ENCODE data around the gene CENPX.

Gene CENPX

DNA sequence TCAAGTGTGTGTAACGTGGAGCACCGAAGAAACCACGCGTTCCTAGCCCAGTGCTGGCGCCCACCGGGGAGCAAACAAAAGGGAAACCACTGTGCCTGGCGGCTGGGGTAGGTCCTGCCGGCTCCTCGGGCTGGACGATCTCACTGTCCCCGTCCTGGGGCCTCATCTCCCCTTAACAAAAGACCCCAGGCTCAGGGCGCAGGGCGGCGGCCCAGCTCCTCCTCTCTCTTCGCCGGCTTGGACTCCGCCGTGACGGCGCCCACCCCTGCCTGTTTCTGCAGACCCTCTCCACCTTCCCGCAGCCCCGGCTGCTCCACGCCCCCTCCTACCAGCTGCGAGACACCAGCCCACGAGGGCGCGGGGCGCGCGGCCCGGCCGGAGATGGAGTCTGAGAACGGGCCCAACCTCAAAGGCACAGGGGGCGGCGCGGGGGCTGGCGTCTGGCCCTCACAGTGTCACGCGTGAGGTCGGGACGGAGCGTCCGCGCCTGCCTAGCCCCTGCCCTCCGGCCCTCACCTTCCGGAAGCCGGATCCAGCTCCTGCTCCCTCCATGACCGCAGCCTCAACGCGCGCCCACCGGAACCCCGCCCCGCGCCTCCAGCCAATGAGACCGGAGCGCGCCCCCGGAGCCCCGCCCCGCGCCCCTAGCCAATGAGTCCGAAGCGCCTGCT, at the start of gene CENPX:
TSS of gene CENPX (minus strand) at position 569 of the 671 bp plus-strand sequence. CDS start at position 552, 17 bp downstream.
- DNase-seq (ENCODE audit: low spot score), result no peak

- DNase-seq (ENCODE audit: low spot score), result no peak
Measured at GRCh38 chr17:82070611-82071010, 47.9 kb upstream of the CENPX start.

- no peak for DNase-seq (ENCODE audit: low spot score)
Measured at GRCh38 chr17:82065638-82066303, 43.1 kb upstream of the CENPX start, which contains the start of gene DUS1L. Gene DUS1L, minus strand, starts transcription at chr17:82065804. Its CDS starts 745 bp downstream, at chr17:82065059.

DNA sequence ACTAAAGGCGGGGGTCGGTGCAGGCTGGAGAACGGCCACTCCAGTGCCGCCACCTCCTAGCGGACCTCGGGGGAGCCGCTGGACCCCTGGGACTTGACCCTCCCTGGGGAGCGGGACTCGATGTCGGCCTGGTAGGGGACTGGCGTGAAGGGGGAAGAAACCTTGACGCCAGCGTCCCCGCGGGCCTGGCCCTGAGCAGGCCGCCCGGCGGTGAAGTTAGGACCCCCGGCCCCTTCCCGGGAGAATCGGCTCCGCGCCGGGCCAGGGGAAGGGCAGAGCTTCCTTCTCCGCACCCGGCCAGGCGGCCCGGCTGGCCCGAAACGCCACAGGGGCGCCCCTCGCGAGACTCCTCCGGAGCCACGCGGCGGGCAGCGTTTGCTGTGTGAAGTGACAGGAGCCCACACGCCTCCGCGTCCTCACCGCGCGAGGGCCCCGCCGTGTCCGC, 42.5 kb upstream of the CENPX start:
- DNase-seq (ENCODE audit: low spot score), result no peak

DNA sequence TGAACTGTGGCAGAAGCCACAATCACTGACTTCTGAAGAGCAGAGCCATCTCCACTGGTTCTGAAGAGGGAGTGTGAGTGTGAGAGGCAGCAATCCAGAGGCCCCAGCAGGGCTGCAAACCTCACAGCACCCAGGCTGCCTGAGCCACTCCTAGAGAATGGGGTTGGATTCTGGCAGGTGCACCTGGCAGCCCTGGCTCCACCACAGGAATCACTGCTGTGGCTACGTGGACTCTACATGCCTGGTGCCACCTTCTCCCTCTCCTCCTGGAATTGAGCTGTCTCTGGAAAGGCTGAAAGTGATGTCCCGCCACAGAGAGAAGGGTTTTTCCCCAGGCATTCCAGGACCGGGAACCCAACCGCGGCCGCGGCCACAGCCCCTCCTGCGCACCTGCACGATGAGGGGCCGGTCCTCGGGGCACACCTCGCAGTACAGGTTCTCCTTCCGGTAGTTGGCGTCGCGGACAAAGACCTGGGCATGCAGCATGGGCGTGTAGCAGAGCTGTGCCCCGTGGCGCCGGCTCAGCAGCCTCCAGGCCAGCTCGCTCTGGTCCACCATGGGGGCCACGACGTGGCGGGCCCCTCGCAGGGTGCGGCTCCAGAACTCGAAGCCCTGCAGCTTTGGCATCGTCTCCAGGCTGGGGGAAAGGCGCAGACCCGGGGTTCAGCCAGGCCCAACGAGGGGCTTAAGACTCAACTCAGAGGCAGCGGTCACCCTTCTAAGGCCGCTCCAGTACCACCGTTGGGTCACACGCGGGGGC, 41.9 kb upstream of the CENPX start:
- DNase-seq (ENCODE audit: low spot score), result no peak

GRCh38 chr17:82063424-82064415, 41.0 kb upstream of the CENPX start:
- no peak for DNase-seq (ENCODE audit: low spot score)

DNA sequence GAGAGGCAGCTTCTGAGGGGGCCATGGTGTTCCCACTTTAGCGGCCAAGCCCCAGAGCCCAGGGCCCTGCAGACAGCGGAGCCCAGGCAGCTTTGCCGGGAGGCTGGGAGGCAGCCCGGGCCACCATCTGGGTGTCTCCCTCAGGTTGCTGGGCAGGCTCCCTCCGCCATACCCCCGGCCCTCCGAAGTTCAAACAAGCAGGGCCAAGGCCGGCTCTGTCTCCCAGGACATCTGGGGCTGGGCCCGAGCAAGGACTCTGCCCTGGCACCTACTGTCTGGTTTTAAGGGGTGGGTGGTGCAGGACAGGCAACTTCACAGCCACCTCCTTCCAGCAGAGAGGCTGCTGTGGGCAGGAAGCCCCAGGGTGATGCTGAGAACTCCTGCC, 40.3 kb upstream of the CENPX start:
- DNase-seq (ENCODE audit: low spot score), result no peak

GRCh38 chr17:82062076-82062983, 39.7 kb upstream of the CENPX start:
- DNase-seq (ENCODE audit: low spot score), result no peak

DNA sequence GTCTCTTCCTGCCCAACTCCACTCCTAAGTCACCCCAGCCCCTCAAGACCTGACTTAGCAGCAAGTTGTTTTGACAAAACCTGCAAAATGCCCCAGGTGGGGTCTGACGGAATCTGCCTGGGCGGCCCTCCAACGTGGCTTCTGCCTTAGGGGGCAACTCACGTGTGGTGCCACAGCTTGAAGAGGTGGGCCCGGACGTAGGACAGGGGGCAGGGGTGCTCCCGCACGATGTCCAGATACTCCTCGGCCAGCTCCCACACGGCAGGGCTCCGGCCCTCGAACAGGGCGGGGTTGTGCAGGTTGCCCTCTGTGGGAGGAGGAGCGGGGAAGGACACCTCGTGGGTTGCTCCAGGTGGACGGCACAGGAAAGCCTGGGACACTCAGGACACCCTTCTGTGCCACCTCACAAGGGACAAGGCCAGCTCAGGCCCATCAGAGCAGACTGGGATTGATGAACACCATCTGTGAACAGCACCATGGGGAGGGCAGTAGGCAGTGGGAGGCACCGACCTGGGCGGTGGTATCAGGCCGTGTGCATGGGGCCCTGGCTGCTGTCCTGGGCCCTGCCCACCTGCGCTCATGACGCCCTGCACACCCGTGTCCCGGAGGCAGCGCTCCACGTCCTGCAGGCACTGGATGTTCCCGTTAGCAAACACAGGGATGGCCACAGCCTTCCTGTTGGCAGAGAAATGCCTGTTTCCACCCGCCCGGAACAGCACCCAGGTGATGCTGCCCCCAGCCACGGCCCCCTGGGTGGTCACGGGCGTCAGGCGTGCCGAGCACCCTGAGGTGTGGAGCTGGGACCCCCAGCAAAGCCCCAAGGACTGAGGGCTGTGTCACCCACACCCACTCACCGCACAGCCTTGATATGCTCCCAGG, 38.6 kb upstream of the CENPX start:
- DNase-seq (ENCODE audit: low spot score), result no peak

GRCh38 chr17:82060614-82061013, 37.9 kb upstream of the CENPX start:
- no peak for DNase-seq (ENCODE audit: low spot score)

DNA sequence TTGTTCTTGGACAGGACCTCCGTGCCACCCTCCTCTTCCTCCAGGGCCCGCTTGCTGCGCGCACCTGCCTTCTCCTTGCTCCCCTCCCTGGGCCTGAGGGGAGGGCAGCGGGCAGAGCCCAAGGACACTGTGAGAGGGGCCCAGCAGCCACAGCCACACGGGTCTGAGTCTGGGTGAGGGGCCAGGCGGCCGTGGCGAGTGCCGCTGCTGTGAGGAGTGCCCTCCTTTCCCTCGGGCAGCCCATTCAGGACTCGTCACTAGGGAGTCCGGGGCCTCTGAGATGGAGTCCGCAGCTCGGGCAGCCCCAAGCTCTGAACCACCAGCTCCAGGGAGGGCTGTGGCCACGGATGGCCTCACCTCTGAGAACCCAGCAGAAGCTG, 37.3 kb upstream of the CENPX start:
- DNase-seq (ENCODE audit: low spot score), result no peak

DNA sequence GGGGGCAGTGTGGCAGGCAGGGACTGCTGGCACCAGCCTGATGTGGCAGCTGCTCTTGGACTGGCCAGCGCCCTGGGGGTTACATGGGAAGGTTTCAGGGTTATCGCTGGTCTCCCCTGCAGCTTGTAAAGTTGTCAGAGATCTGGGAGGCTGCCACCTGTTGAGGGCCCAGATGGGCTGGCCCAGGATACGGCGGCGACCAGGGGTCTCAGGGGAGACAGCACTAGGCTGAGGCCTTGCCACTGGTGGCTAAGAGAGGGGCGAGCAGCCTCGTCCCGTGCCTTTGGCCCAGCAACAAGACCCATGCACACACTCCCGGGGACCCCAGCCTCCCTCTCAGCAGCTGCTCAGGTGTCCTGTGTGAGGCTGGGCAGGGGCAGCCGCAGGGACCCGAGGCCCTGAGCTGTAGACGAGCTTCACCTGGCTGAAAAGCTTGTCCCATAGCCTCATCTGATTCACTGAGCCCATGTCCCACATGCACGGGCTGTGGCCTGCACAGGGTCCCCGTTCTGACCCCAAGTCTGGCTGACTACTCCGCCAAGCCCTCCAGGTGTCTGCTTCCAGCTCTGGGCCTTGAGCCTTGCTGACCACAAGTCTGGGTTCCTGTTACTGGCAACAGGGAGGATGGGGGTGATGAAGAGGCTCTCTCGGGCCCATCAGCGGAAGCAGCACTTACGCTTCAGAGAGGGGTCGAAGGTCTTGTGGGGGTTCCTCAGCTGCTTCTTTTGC, 36.8 kb upstream of the CENPX start:
- DNase-seq (ENCODE audit: low spot score), result no peak

DNA sequence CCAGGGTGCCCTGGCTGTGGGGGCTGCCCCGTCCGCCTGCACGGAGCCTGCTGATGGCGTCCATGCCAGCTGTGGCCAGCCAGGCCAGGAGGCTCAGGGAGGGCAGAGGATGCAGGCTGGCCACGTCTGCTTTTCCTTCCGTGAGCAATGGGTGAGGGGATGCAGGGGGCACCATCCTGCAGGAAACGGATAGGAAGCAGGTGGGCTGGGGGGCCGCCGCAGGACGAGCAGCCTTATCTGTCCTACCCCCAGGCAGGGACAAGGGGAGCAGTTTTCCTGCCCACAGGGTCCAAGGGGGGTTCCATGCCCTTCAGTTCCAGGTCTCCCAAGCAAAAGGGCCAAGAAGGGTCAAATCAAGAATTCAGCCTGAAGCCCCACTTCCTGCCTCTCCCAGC, 36.2 kb upstream of the CENPX start:
- DNase-seq (ENCODE audit: low spot score), result no peak

GRCh38 chr17:82058230-82058854, 35.7 kb upstream of the CENPX start:
- DNase-seq (ENCODE audit: low spot score), result no peak

GRCh38 chr17:82056729-82057621, 34.3 kb upstream of the CENPX start:
- DNase-seq (ENCODE audit: low spot score), result no peak

DNA sequence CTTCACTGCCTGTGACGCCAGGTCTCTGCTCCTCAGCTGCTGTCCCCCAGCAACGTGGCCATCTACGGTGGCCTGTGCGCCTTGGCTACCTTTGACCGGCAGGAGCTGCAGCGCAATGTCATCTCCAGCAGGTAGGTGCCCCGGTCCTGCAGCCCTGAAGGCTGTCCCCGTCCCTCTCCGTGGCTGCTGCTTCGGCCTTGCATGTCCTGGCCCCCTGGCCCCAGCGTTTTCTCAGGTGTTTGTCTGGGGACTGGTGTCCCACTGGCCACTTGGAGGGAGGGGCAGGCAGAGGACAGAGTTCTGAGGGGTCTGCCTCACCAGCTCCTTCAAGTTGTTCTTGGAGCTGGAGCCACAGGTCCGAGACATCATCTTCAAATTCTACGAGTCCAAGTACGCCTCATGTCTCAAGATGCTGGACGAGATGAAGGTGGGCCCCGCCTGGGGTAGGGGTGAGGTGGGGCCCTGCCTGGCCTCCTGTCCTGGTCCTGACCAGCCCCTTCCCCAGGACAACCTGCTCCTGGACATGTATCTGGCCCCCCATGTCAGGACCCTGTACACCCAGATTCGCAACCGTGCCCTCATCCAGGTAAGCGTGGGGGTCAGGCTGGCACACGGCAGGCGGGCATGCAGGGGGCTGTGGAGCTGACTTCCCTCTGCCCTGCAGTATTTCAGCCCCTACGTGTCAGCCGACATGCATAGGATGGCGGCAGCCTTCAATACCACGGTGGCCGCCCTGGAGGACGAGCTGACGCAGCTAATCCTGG, 33.5 kb upstream of the CENPX start:
- no peak for DNase-seq (ENCODE audit: low spot score)

Data from cerebellar cortex (tissue), 1 donor.